Measurements from ENCODE around the gene FNBP1L. TPM values are rescaled to one million over a fixed set of nuclear protein-coding genes. Genes with fewer than 3 reads are reported as not detected.

FNBP1L gene
- total and polyA plus RNA-seq, 10 of the 15 experiments (the other 5 are each of a cell fraction or from before 2014, with no cell fraction given), result 0.02 to 0.12 (median 0.07) TPM; not detected in 4

DNA sequence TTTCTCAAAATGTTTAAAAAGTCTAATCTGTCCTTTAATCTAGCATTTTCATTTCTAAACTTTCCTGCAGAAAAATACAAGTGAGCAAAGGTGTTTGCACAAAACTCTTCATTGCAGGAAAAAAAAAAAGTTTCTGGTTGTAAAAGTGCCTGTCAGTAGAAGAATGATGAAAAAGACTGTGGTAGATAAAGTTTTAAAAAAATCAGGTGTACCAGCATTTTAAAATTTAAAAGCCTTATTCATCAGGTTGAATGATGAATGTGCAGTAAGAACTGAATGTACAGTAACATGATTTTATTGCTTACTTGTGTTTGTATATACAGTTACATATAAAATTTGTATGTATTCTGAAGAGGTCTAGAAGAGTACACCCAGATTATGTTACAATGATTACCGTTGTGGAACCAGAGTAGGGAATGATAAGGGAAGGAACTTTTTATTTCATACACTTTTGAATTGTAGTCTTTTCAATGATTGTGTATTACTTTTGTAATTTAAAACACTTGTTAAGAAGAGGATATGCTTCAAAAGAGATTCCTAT is 54.0 kb downstream of the FNBP1L start (continued):
- TF ChIP-seq, protein P1, sequence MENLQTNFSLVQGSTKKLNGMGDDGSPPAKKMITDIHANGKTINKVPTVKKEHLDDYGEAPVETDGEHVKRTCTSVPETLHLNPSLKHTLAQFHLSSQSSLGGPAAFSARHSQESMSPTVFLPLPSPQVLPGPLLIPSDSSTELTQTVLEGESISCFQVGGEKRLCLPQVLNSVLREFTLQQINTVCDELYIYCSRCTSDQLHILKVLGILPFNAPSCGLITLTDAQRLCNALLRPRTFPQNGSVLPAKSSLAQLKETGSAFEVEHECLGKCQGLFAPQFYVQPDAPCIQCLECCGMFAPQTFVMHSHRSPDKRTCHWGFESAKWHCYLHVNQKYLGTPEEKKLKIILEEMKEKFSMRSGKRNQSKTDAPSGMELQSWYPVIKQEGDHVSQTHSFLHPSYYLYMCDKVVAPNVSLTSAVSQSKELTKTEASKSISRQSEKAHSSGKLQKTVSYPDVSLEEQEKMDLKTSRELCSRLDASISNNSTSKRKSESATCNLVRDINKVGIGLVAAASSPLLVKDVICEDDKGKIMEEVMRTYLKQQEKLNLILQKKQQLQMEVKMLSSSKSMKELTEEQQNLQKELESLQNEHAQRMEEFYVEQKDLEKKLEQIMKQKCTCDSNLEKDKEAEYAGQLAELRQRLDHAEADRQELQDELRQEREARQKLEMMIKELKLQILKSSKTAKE (IDR thresholded peaks at IDR 0.05; ENCODE audit: low read depth, poor library complexity, severe bottlenecking), result no peak
- TF ChIP-seq HCFC1 (IDR thresholded peaks at IDR 0.05; ENCODE audit: low read length), result no peak
- no peak for TF ChIP-seq KLF5 (IDR thresholded peaks at IDR 0.05; ENCODE audit: partially characterized antibody)
- TF ChIP-seq POLR2AphosphoS2 (IDR thresholded peaks at IDR 0.05; ENCODE audit: low read depth, low read length), result no peak

DNA sequence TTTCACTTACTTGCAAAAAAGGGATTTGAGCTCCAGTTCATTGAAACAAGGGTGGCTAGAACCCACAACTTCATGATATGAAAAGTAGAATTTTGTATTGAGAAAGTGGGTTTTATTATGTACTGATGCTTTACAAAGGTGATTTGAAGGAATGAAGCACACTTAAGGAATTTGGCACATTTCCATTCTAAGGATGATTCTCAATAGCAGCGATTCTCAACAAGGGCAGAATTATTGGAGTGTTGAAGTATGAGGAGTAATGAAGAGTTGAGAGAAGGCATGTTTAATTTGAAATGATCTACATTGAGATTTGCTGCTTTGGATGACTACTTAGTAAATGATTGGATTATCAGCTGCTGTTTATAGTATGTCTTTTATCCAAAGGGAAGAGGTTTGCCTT is 54.7 kb downstream of the FNBP1L start:
- H3K36me3 ChIP-seq (ENCODE audit: control insufficient read depth in 2 of 2, insufficient read depth in 2 of 2, low read length in 1 of 2), result no peaks in the 10 kb centered on the region
- no peak for TF ChIP-seq NR2C2 (IDR thresholded peaks at IDR 0.05; ENCODE audit: borderline replicate concordance, control insufficient read depth, insufficient read length, low read depth)
- no peak overlapping the region for H2AFZ ChIP-seq (ENCODE audit: control insufficient read depth, low read depth, low read length)
- CTCF ChIA-PET, result no interaction called here
- POLR2A ChIA-PET, result no interaction called here
- RAD21 ChIA-PET (ENCODE audit: unreplicated experiment), result no interaction called here
- SMC1A ChIA-PET (ENCODE audit: uncharacterized antibody, unreplicated experiment), result no interaction called here
- no peaks in the 10 kb centered on the region for H4K20me1 ChIP-seq (ENCODE audit: control insufficient read depth, insufficient read depth)
- H3K4me3 ChIP-seq, result no peak overlapping the region
- ATAC-seq, result no peak
- no peaks in the 10 kb centered on the region for H3K79me2 ChIP-seq (ENCODE audit: control insufficient read depth, insufficient read depth, low read length)
- no peak for FAIRE-seq
- no TSS peak for BruUV-seq (replicated peaks)
- H3K4me1 ChIP-seq (ENCODE audit: control insufficient read depth, insufficient read depth, low read length), result no peaks in the 10 kb centered on the region
- DNase-seq (ENCODE audit: low read depth, low spot score), result no peak
- intact Hi-C loops (cut with micrococcal nuclease; ENCODE audit: unreplicated experiment), result no loop called here
- H3K27me3 ChIP-seq (replicated peaks in 1 of 2; ENCODE audit: control insufficient read depth in 2 of 2, insufficient read depth in 2 of 2, low read length in 1 of 2), result no peaks in the 10 kb centered on the region; a peak in 1 of 4 replicates
- no peak overlapping the region for H3K4me2 ChIP-seq (ENCODE audit: control insufficient read depth, insufficient read depth)
- in situ Hi-C loops (cut with MboI), result no loop called here
- no peak overlapping the region for H3K27ac ChIP-seq (ENCODE audit: control insufficient read depth, insufficient read depth)
- H3K9me3 ChIP-seq (replicated peaks; ENCODE audit: control insufficient read depth, insufficient read depth, low read length), result no peaks in the 10 kb centered on the region
- 43% methylated on average over 1 of the region's 1 CpG for WGBS (ENCODE audit: insufficient coverage, insufficient replicate concordance, low lambda C conversion rate, missing lambda C conversion rate)
- H3K9ac ChIP-seq (ENCODE audit: control insufficient read depth, insufficient read depth, low read length), result no peak overlapping the region

All from GM12878 (cell line).